Retinal pigment epithelial cell (primary cell): ENCODE data around the gene SORBS1.
A peak's percentile ranks its signal among the peaks of the same experiment; 100 is the strongest.

ENCODE experiments used
- DNase-seq: peaks from one replicate; pipeline ENCODE4 v3.0.0-alpha.2; 2010; ENCODE audit warnings: low read depth
- H3K4me3 ChIP-seq: 2 replicates; pipeline ENCODE4 v1.5.1; 2011; ENCODE audit warnings: mild to moderate bottlenecking, low read length, control low read depth, moderate library complexity
- CTCF ChIP-seq: conservative IDR thresholded peaks from 2 replicates; pipeline ENCODE4 v1.5.1; 2011; ENCODE audit warnings: low read depth, low read length, control low read depth, inconsistent platforms

Gene SORBS1

DNA sequence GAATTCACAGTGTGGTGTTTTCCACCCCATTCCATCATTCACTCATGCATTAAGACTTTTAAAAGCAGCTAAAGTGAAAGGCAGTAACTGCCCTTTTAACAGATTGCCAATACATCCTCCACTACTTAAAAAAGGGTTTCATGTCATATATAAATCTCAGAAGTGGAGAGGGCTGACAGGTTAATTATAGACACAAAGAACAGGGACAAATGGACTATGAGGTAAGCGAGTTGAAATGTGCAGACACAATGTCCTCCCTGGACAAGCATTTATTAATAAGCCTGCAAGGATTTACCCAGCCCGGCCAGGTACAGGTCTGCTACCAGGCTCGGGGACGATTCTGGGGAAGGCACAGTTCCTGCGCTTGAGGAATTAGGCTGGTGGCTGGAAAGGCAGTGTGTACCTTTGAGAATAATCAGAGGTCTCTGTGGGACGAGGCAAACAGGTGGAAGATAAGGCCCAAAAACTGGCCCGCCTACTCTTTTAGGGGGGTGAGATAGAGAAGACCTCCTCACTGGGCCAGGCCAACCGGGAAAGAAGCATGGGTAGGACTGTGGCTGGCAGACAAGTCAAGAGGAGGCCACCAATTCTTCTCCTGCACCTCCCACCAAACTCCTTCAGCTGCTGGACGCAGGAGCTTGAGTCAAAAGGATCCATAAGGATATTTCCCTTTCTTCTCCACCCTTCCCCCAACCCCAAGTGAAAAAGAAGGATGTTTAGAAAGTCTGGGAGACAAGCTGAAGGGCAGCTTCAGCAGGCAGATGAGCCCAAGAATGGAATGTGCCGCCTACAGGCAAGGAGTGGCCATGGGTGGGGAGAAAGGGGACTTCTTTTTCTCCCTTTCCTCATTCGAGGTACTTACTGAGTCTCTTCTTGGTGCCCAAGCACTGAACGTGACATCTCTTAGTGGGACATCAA, 271.9 kb downstream of the SORBS1 start:
- peak; percentile 4 for TF ChIP-seq CTCF
- H3K4me3 ChIP-seq: no peak overlapping the region

GRCh38 chr10:95288303-95288702, 272.9 kb downstream of the SORBS1 start:
- TF ChIP-seq CTCF: no peak
- H3K4me3 ChIP-seq: no peak overlapping the region

More for the DNA sequence above, 271.9 kb downstream of the SORBS1 start:
- DNase-seq: no peak

GRCh38 chr10:95287281-95287680, 273.9 kb downstream of the SORBS1 start:
- H3K4me3 ChIP-seq: no peak overlapping the region
- TF ChIP-seq CTCF: no peak
- DNase-seq: no peak

More at GRCh38 chr10:95288303-95288702, 272.9 kb downstream of the SORBS1 start:
- no peak for DNase-seq

- no peak for DNase-seq
- H3K4me3 ChIP-seq: no peak overlapping the region
- no peak for TF ChIP-seq CTCF
Observed at GRCh38 chr10:95286707-95287106, 274.5 kb downstream of the SORBS1 start.

- DNase-seq: no peak
- TF ChIP-seq CTCF: no peak
- H3K4me3 ChIP-seq: no peak overlapping the region
Observed at GRCh38 chr10:95285556-95285955, 275.6 kb downstream of the SORBS1 start.

- no peak for TF ChIP-seq CTCF
- DNase-seq: no peak
Observed at GRCh38 chr10:95284807-95285206, 276.4 kb downstream of the SORBS1 start.

GRCh38 chr10:95282107-95282506, 279.1 kb downstream of the SORBS1 start:
- H3K4me3 ChIP-seq: no peak overlapping the region
- DNase-seq: no peak
- TF ChIP-seq CTCF: no peak

More at GRCh38 chr10:95284807-95285206, 276.4 kb downstream of the SORBS1 start:
- H3K4me3 ChIP-seq: no peak overlapping the region
